GM19023 (cell line): ENCODE results near the gene ITIH3.
"Not testable (repeated sequence)": the region's sequence is repeated elsewhere in the genome, so short reads cannot be mapped to it uniquely, and the experiment has no call there.

Experiments
- ATAC-seq: cut with Tn5 transposase; IDR thresholded peaks from one replicate; pipeline ENCODE4 v1.9.1; 2021; ENCODE audit warnings: mild to moderate bottlenecking, moderate library complexity; ENCODE audit not compliant: unreplicated experiment

ITIH3 gene

GRCh38 chr3:52794612-52795099 is at the start of gene ITIH3:
ITIH3 (plus strand) TSS chr3:52794796; CDS start chr3:52794804, 8 bp downstream.
- ATAC-seq: no peak

- no peak for ATAC-seq
Measured at GRCh38 chr3:52752045-52752660, 42.4 kb upstream of the ITIH3 start.

GRCh38 chr3:52754373-52754772 is 40.2 kb upstream of the ITIH3 start:
- no peak for ATAC-seq

GRCh38 chr3:52756141-52756540 is 38.5 kb upstream of the ITIH3 start:
- ATAC-seq: no peak

- ATAC-seq: no peak
Measured at GRCh38 chr3:52763466-52763865, 31.1 kb upstream of the ITIH3 start.

- ATAC-seq: no peak
Measured at GRCh38 chr3:52769786-52770455, 24.7 kb upstream of the ITIH3 start.

- peak; percentile 96 for ATAC-seq
Measured at GRCh38 chr3:52770496-52771333, 23.9 kb upstream of the ITIH3 start, which contains the start of gene NEK4. NEK4 (minus strand) TSS chr3:52770940; CDS start chr3:52770746, 194 bp downstream.

GRCh38 chr3:52771334-52771681 is 23.3 kb upstream of the ITIH3 start:
- ATAC-seq: no peak

GRCh38 chr3:52771702-52772101 is 22.9 kb upstream of the ITIH3 start:
- ATAC-seq: no peak

- ATAC-seq: no peak
Measured at GRCh38 chr3:52773361-52774065, 21.1 kb upstream of the ITIH3 start.

GRCh38 chr3:52774066-52774713 is 20.4 kb upstream of the ITIH3 start:
- no peak for ATAC-seq

GRCh38 chr3:52774901-52775864 is 19.4 kb upstream of the ITIH3 start:
- no peak for ATAC-seq

- ATAC-seq: no peak
Measured at GRCh38 chr3:52775877-52776276, 18.7 kb upstream of the ITIH3 start.

- not testable (repeated sequence) for ATAC-seq
Measured at GRCh38 chr3:52776486-52776885, 18.1 kb upstream of the ITIH3 start.

- ATAC-seq: no peak
Measured at GRCh38 chr3:52777127-52777958, 17.3 kb upstream of the ITIH3 start, which contains the start of gene ITIH1. ITIH1 (plus strand) TSS chr3:52777599; CDS start chr3:52777616, 17 bp downstream.

- ATAC-seq: no peak
Measured at GRCh38 chr3:52777959-52778805, 16.4 kb upstream of the ITIH3 start.
